Measurements from ENCODE around the gene JMJD8. TPM values are rescaled to one million over a fixed set of nuclear protein-coding genes. Genes with fewer than 3 reads are reported as not detected.

JMJD8 gene
- total and polyA plus RNA-seq, 7 donors: 18.7 to 93.4 (median 52.8) TPM

GRCh38 chr16:634051-634670 lies 50.0 kb downstream of the JMJD8 start:
- intact Hi-C loops (cut with DNase I): no loop called here
- Histone ChIP-seq H3K4me3 (no peak overlapping the region), H3K4me1 (peaks cover 0 to 53% (median 46%) of the 10 kb centered on the region in 4 donors), H3K36me3 (peaks cover 0 to 21% (median 12%) of the 10 kb centered on the region in 4 donors), H3K27me3 (peaks cover 0 to 13% (median 0%) of the 10 kb centered on the region in 3 donors), H3K27ac (no peak overlapping the region), H3K9me3 (no peaks in the 10 kb centered on the region)
- 91 to 93% methylated on average over 22 of the region's 22 CpGs for WGBS, 2 donors
- TF ChIP-seq POLR2AphosphoS5 (IDR thresholded peaks at IDR 0.05) (no peak), EP300 (IDR thresholded peaks at IDR 0.05) (no peak), POLR2A (IDR thresholded peaks at IDR 0.05) (no peak), CTCF (IDR thresholded peaks at IDR 0.05) (no peak)
- DNase-seq: no peak

- intact Hi-C loops (cut with DNase I): no loop called here
- Histone ChIP-seq H3K27me3 (peaks cover 0 to 13% (median 0%) of the 10 kb centered on the region in 3 donors), H3K9me3 (no peaks in the 10 kb centered on the region), H3K4me1 (peaks cover 0 to 53% (median 46%) of the 10 kb centered on the region in 4 donors), H3K27ac (no peak overlapping the region), H3K4me3 (no peak overlapping the region), H3K36me3 (peaks cover 0 to 22% (median 13%) of the 10 kb centered on the region in 4 donors)
- WGBS, 2 donors: 97% methylated on average over 74 of the region's 74 CpGs
- TF ChIP-seq POLR2A (IDR thresholded peaks at IDR 0.05) (no peak), POLR2AphosphoS5 (IDR thresholded peaks at IDR 0.05) (no peak), EP300 (IDR thresholded peaks at IDR 0.05) (no peak), CTCF (IDR thresholded peaks at IDR 0.05) (no peak)
- no peak for DNase-seq
These were observed 50.6 kb downstream of the JMJD8 start for GRCh38 chr16:633336-634050.

- H3K9me3 ChIP-seq: no peaks in the 10 kb centered on the region
- no peak for DNase-seq
- WGBS, 2 donors: 94 to 96% methylated on average over 67 of the region's 67 CpGs
- H3K4me1 ChIP-seq: peaks cover 0 to 48% (median 40%) of the 10 kb centered on the region in 4 donors
- no peak for TF ChIP-seq POLR2A (IDR thresholded peaks at IDR 0.05)
- TF ChIP-seq CTCF (IDR thresholded peaks at IDR 0.05): no peak
- TF ChIP-seq EP300 (IDR thresholded peaks at IDR 0.05): no peak
- no peak for TF ChIP-seq POLR2AphosphoS5 (IDR thresholded peaks at IDR 0.05)
- H3K36me3 ChIP-seq: peaks cover 0 to 27% (median 14%) of the 10 kb centered on the region in 4 donors
- intact Hi-C loops (cut with DNase I): no loop called here
- peaks cover 0 to 13% (median 0%) of the 10 kb centered on the region in 3 donors for H3K27me3 ChIP-seq
- no peak overlapping the region for H3K27ac ChIP-seq
- H3K4me3 ChIP-seq: no peak overlapping the region
These were observed 51.4 kb downstream of the JMJD8 start for GRCh38 chr16:632486-633335.

GRCh38 chr16:631808-632358 lies 52.3 kb downstream of the JMJD8 start:
- DNase-seq: no peak
- no peak overlapping the region for H3K4me3 ChIP-seq
- H3K27me3 ChIP-seq: peaks cover 0 to 13% (median 0%) of the 10 kb centered on the region in 3 donors
- H3K27ac ChIP-seq: no peak overlapping the region
- peaks cover 0 to 35% (median 16%) of the 10 kb centered on the region in 4 donors for H3K36me3 ChIP-seq
- H3K9me3 ChIP-seq: no peaks in the 10 kb centered on the region
- TF ChIP-seq POLR2A (IDR thresholded peaks at IDR 0.05): no peak
- 50 to 67% methylated on average over 9 of the region's 9 CpGs for WGBS, 2 donors
- intact Hi-C loops (cut with DNase I): no loop called here
- H3K4me1 ChIP-seq: peaks cover 0 to 49% (median 40%) of the 10 kb centered on the region in 4 donors

Other genes with a start within 250 kb of the JMJD8 start
- 10 to 100 TPM; 10.3 to 24.4 (median 16.9) TPM for gene CAPN15, start 156.6 kb downstream of the JMJD8 start, total RNA-seq
- 10 to 100 TPM; 35.4 to 85.8 (median 60.1) TPM for gene CAPN15, start 156.6 kb downstream of the JMJD8 start, polyA plus RNA-seq
- not detected for gene PRR35, start 123.9 kb downstream of the JMJD8 start, total RNA-seq
- gene PRR35, start 123.9 kb downstream of the JMJD8 start, polyA plus RNA-seq: not detected
- gene NHLRC4, start 117.3 kb downstream of the JMJD8 start, total RNA-seq: 1 to 10 TPM; 1.5 to 4.2 (median 1.7) TPM
- gene NHLRC4, start 117.3 kb downstream of the JMJD8 start, polyA plus RNA-seq: 1 to 10 TPM in 1 of 3 donors, under 1 TPM in 2; 0.60 to 1.5 (median 0.69) TPM
- gene PIGQ, start 114.4 kb downstream of the JMJD8 start, total RNA-seq: 10 to 100 TPM; 15.5 to 45.7 (median 22.6) TPM
- 10 to 100 TPM; 11.1 to 47.4 (median 12.0) TPM for gene PIGQ, start 114.4 kb downstream of the JMJD8 start, polyA plus RNA-seq
- 10 to 100 TPM; 16.8 to 32.7 (median 17.9) TPM for gene RAB40C, start 94.3 kb downstream of the JMJD8 start, total RNA-seq
- 10 to 100 TPM; 28.8 to 41.2 (median 38.3) TPM for gene RAB40C, start 94.3 kb downstream of the JMJD8 start, polyA plus RNA-seq
- gene WFIKKN1, start 53.3 kb downstream of the JMJD8 start, total RNA-seq: 1 to 10 TPM in 1 of 4 donors, under 1 TPM in 3; 0.27 to 1.4 (median 0.43) TPM
- gene WFIKKN1, start 53.3 kb downstream of the JMJD8 start, polyA plus RNA-seq: under 1 TPM; 0.46 to 0.80 (median 0.60) TPM
- gene METTL26, start 48.0 kb downstream of the JMJD8 start, total RNA-seq: 100 to 1,000 TPM; 101 to 163 (median 157) TPM
- 100 to 1,000 TPM in 1 of 3 donors, 10 to 100 TPM in 2; 79.5 to 132 (median 87.1) TPM for gene METTL26, start 48.0 kb downstream of the JMJD8 start, polyA plus RNA-seq
- 10 to 100 TPM; 52.1 to 63.4 (median 55.6) TPM for gene MCRIP2, start 42.5 kb downstream of the JMJD8 start, total RNA-seq
- gene MCRIP2, start 42.5 kb downstream of the JMJD8 start, polyA plus RNA-seq: 100 to 1,000 TPM; 106 to 132 (median 131) TPM
- gene WDR90, start 35.0 kb downstream of the JMJD8 start, total RNA-seq: 10 to 100 TPM in 3 of 4 donors, 1 to 10 TPM in 1; 6.6 to 37.1 (median 13.7) TPM
- 10 to 100 TPM in 1 of 3 donors, 1 to 10 TPM in 2; 5.4 to 49.0 (median 7.2) TPM for gene WDR90, start 35.0 kb downstream of the JMJD8 start, polyA plus RNA-seq
- 10 to 100 TPM; 35.3 to 58.8 (median 48.8) TPM for gene RHOT2, start 16.2 kb downstream of the JMJD8 start, total RNA-seq
- 100 to 1,000 TPM in 1 of 3 donors, 10 to 100 TPM in 2; 48.3 to 159 (median 52.9) TPM for gene RHOT2, start 16.2 kb downstream of the JMJD8 start, polyA plus RNA-seq
- 1 to 10 TPM in 2 of 4 donors, under 1 TPM in 1, not detected in 1; 0.68 to 6.1 (median 1.5) TPM for gene RHBDL1, start 8.7 kb downstream of the JMJD8 start, total RNA-seq
- 1 to 10 TPM in 1 of 3 donors, under 1 TPM in 1, not detected in 1; 0.46 to 5.6 TPM for gene RHBDL1, start 8.7 kb downstream of the JMJD8 start, polyA plus RNA-seq
- gene STUB1, start 3.9 kb downstream of the JMJD8 start, total RNA-seq: 100 to 1,000 TPM; 109 to 183 (median 174) TPM
- 100 to 1,000 TPM; 104 to 136 (median 122) TPM for gene STUB1, start 3.9 kb downstream of the JMJD8 start, polyA plus RNA-seq
- gene WDR24, start 6.1 kb upstream of the JMJD8 start, total RNA-seq: 10 to 100 TPM in 2 of 4 donors, 1 to 10 TPM in 2; 6.4 to 17.7 (median 9.9) TPM
- 1 to 10 TPM; 2.4 to 9.8 (median 3.5) TPM for gene WDR24, start 6.1 kb upstream of the JMJD8 start, polyA plus RNA-seq
- gene FBXL16, start 21.5 kb upstream of the JMJD8 start, total RNA-seq: 1 to 10 TPM in 3 of 4 donors, under 1 TPM in 1; 0.16 to 1.6 (median 1.4) TPM
- gene FBXL16, start 21.5 kb upstream of the JMJD8 start, polyA plus RNA-seq: 1 to 10 TPM in 1 of 3 donors, under 1 TPM in 1, not detected in 1; 0.60 to 2.4 TPM
- 10 to 100 TPM; 27.8 to 49.9 (median 32.2) TPM for gene METRN, start 30.8 kb upstream of the JMJD8 start, total RNA-seq
- 10 to 100 TPM; 16.5 to 32.8 (median 31.8) TPM for gene METRN, start 30.8 kb upstream of the JMJD8 start, polyA plus RNA-seq
- 10 to 100 TPM; 27.1 to 53.1 (median 39.5) TPM for gene ANTKMT, start 36.8 kb upstream of the JMJD8 start, total RNA-seq
- 10 to 100 TPM; 18.6 to 38.1 (median 21.3) TPM for gene ANTKMT, start 36.8 kb upstream of the JMJD8 start, polyA plus RNA-seq
- under 1 TPM in 1 of 4 donors, not detected in 3; 0.49 TPM for gene CCDC78, start 42.1 kb upstream of the JMJD8 start, total RNA-seq
- 1 to 10 TPM in 1 of 3 donors, not detected in 2; 3.4 TPM for gene CCDC78, start 42.1 kb upstream of the JMJD8 start, polyA plus RNA-seq
- gene HAGHL, start 42.8 kb upstream of the JMJD8 start, total RNA-seq: 1 to 10 TPM; 2.6 to 4.6 (median 3.8) TPM
- 10 to 100 TPM in 1 of 3 donors, 1 to 10 TPM in 1, under 1 TPM in 1; 0.92 to 10.5 (median 1.2) TPM for gene HAGHL, start 42.8 kb upstream of the JMJD8 start, polyA plus RNA-seq
- gene CIAO3, start 56.7 kb upstream of the JMJD8 start, total RNA-seq: 10 to 100 TPM; 18.9 to 28.5 (median 23.8) TPM
- gene CIAO3, start 56.7 kb upstream of the JMJD8 start, polyA plus RNA-seq: 10 to 100 TPM; 18.6 to 51.0 (median 25.4) TPM
- under 1 TPM in 1 of 4 donors, not detected in 3; 0.54 TPM for gene MSLN, start 76.4 kb upstream of the JMJD8 start, total RNA-seq
- 1 to 10 TPM; 1.2 to 3.5 (median 1.2) TPM for gene MSLN, start 76.4 kb upstream of the JMJD8 start, polyA plus RNA-seq
- gene RPUSD1, start 104.0 kb upstream of the JMJD8 start, total RNA-seq: 10 to 100 TPM; 10.7 to 20.2 (median 13.2) TPM
- 10 to 100 TPM; 14.4 to 31.1 (median 17.3) TPM for gene RPUSD1, start 104.0 kb upstream of the JMJD8 start, polyA plus RNA-seq
- 1 to 10 TPM; 2.8 to 7.7 (median 5.1) TPM for gene CHTF18, start 104.3 kb upstream of the JMJD8 start, total RNA-seq
- 10 to 100 TPM in 1 of 3 donors, 1 to 10 TPM in 2; 1.8 to 29.2 (median 1.8) TPM for gene CHTF18, start 104.3 kb upstream of the JMJD8 start, polyA plus RNA-seq
- not detected for gene GNG13, start 116.4 kb upstream of the JMJD8 start, total RNA-seq
- 1 to 10 TPM in 1 of 3 donors, under 1 TPM in 2; 0.47 to 1.2 (median 0.92) TPM for gene GNG13, start 116.4 kb upstream of the JMJD8 start, polyA plus RNA-seq